ENCODE measurements around the gene TLX1. TPM values are rescaled to one million over a fixed set of nuclear protein-coding genes. Genes with fewer than 3 reads are reported as not detected.

Gene TLX1
- total and polyA plus RNA-seq, 4 donors = 0.06 to 0.79 (median 0.31) TPM

- 62% methylated on average over 5 of the region's 5 CpGs for WGBS
- no peak overlapping the region for H3K4me3 ChIP-seq (ENCODE audit: low read depth in 1 of 3, low read length in 3 of 3)
- peaks cover 18 to 38% (median 25%) of the 10 kb centered on the region in 4 donors for H3K4me1 ChIP-seq (ENCODE audit: control insufficient read depth in 4 of 4, insufficient read depth in 4 of 4, low read length in 3 of 4)
- peaks cover 5 to 25% (median 11%) of the 10 kb centered on the region in 4 donors for H3K27me3 ChIP-seq (ENCODE audit: control insufficient read depth in 4 of 4, insufficient read depth in 4 of 4, low read length in 3 of 4)
- TF ChIP-seq HNF4G (IDR thresholded peaks at IDR 0.05) (no peak), FOXA2 (IDR thresholded peaks at IDR 0.05) (no peak), YY1 (IDR thresholded peaks at IDR 0.05) (no peak)
- TF ChIP-seq, protein P1, sequence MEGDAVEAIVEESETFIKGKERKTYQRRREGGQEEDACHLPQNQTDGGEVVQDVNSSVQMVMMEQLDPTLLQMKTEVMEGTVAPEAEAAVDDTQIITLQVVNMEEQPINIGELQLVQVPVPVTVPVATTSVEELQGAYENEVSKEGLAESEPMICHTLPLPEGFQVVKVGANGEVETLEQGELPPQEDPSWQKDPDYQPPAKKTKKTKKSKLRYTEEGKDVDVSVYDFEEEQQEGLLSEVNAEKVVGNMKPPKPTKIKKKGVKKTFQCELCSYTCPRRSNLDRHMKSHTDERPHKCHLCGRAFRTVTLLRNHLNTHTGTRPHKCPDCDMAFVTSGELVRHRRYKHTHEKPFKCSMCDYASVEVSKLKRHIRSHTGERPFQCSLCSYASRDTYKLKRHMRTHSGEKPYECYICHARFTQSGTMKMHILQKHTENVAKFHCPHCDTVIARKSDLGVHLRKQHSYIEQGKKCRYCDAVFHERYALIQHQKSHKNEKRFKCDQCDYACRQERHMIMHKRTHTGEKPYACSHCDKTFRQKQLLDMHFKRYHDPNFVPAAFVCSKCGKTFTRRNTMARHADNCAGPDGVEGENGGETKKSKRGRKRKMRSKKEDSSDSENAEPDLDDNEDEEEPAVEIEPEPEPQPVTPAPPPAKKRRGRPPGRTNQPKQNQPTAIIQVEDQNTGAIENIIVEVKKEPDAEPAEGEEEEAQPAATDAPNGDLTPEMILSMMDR (IDR thresholded peaks at IDR 0.05; ENCODE audit: low read depth, low read length, missing input control) = no peak
- TF ChIP-seq, protein P2, sequence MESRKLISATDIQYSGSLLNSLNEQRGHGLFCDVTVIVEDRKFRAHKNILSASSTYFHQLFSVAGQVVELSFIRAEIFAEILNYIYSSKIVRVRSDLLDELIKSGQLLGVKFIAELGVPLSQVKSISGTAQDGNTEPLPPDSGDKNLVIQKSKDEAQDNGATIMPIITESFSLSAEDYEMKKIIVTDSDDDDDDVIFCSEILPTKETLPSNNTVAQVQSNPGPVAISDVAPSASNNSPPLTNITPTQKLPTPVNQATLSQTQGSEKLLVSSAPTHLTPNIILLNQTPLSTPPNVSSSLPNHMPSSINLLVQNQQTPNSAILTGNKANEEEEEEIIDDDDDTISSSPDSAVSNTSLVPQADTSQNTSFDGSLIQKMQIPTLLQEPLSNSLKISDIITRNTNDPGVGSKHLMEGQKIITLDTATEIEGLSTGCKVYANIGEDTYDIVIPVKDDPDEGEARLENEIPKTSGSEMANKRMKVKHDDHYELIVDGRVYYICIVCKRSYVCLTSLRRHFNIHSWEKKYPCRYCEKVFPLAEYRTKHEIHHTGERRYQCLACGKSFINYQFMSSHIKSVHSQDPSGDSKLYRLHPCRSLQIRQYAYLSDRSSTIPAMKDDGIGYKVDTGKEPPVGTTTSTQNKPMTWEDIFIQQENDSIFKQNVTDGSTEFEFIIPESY (IDR thresholded peaks at IDR 0.05) = no peak
- no peak overlapping the region for H3K9ac ChIP-seq (ENCODE audit: low read depth in 1 of 2, low read length in 2 of 2)
- H3K27ac ChIP-seq (ENCODE audit: low read depth in 1 of 2, low read length in 2 of 2) = no peak overlapping the region
- DNase-seq (ENCODE audit: low spot score) = no peak
- no peaks in the 10 kb centered on the region for H3K36me3 ChIP-seq (ENCODE audit: control insufficient read depth in 4 of 4, insufficient read depth in 3 of 4, low read depth in 1 of 4, low read length in 3 of 4)
- H3K9me3 ChIP-seq (ENCODE audit: control insufficient read depth in 4 of 4, low read length in 3 of 4) = no peaks in the 10 kb centered on the region
These were observed 959 bp upstream of the TLX1 start for GRCh38 chr10:101130141-101130540.

GRCh38 chr10:101131962-101132635, 999 bp downstream of the TLX1 start:
- DNase-seq (ENCODE audit: low spot score) = no peak
- 7% methylated on average over 39 of the region's 39 CpGs for WGBS
- peaks cover 18 to 42% (median 29%) of the 10 kb centered on the region in 4 donors for H3K4me1 ChIP-seq (ENCODE audit: control insufficient read depth in 4 of 4, insufficient read depth in 4 of 4, low read length in 3 of 4)

More at GRCh38 chr10:101131962-101132635, 999 bp downstream of the TLX1 start:
- no peak for TF ChIP-seq RAD21 (IDR thresholded peaks at IDR 0.05)
- no peak for TF ChIP-seq GABPA (IDR thresholded peaks at IDR 0.05 in 1 of 2, conservative IDR thresholded peaks at IDR 0.05 in 1 of 2)
- TF ChIP-seq, protein P1 (IDR thresholded peaks at IDR 0.05; ENCODE audit: low read depth, low read length, missing input control) = no peak
- TF ChIP-seq FOXA1 (IDR thresholded peaks at IDR 0.05) = no peak
- no peak for TF ChIP-seq YY1 (IDR thresholded peaks at IDR 0.05)
- H3K27me3 ChIP-seq (ENCODE audit: control insufficient read depth in 4 of 4, insufficient read depth in 4 of 4, low read length in 3 of 4) = peaks cover 5 to 29% (median 13%) of the 10 kb centered on the region in 4 donors
- no peak overlapping the region for H3K27ac ChIP-seq (ENCODE audit: low read depth in 1 of 2, low read length in 2 of 2)
- no peak overlapping the region for H3K9ac ChIP-seq (ENCODE audit: low read depth in 1 of 2, low read length in 2 of 2)
- H3K9me3 ChIP-seq (ENCODE audit: control insufficient read depth in 4 of 4, low read length in 3 of 4) = no peaks in the 10 kb centered on the region
- no peaks in the 10 kb centered on the region for H3K36me3 ChIP-seq (ENCODE audit: control insufficient read depth in 4 of 4, insufficient read depth in 3 of 4, low read depth in 1 of 4, low read length in 3 of 4)
- H3K4me3 ChIP-seq (ENCODE audit: low read depth in 1 of 3, low read length in 3 of 3) = peak overlapping the region in 1 of 3 donors; percentile 37
